Tibial artery (tissue), 4 donors: ENCODE results near the gene CD300C.
"Not testable (repeated sequence)": the region's sequence is repeated elsewhere in the genome, so short reads cannot be mapped to it uniquely, and the experiment has no call there.

Experiments used
- DNase-seq, 2 donors: peaks; one replicate each; pipeline ENCODE4 v3.0.0-alpha.2; 2019
- H3K27ac ChIP-seq, 2 donors: fragments of 200-600 bp; sonication (generic) in 1 of 2; 1 replicate in 1 of 2; 2 replicates in 1 of 2; pipeline ENCODE4 v1.5.1; 2018 to 2019; ENCODE audit warnings: mild to moderate bottlenecking in 1 of 2
- H3K27me3 ChIP-seq, 2 donors: fragments of 200-600 bp; sonication (generic) in 1 of 2; one replicate each; pipeline versions ENCODE4 v1.5.1 to v1.6.0; 2016 to 2019
- H3K36me3 ChIP-seq, 3 donors: fragments of 200-600 bp; sonication (generic) in 2 of 3; one replicate each; pipeline ENCODE4 v1.5.1; 2016 to 2019; ENCODE audit warnings: mild to moderate bottlenecking in 2 of 3
- H3K4me1 ChIP-seq, 4 donors: fragments of 200-600 bp; sonication (generic) in 2 of 4; 1 replicate in 3 of 4; 2 replicates in 1 of 4; pipeline ENCODE4 v1.5.1; 2016 to 2019
- H3K4me3 ChIP-seq, 2 donors: fragments of 200-600 bp; sonication (generic) in 1 of 2; 1 replicate in 1 of 2; 2 replicates in 1 of 2; pipeline ENCODE4 v1.5.1; 2018 to 2019; ENCODE audit warnings: mild to moderate bottlenecking in 2 of 2
- H3K9me3 ChIP-seq, 3 donors: fragments of 200-600 bp; sonication (generic) in 1 of 3; one replicate each; pipeline ENCODE4 v1.5.1; 2016 to 2019
- intact Hi-C: fragments of 100-400 bp; cut with DNase I; formaldehyde crosslinking; loops from one replicate; pipeline ENCODE4 v1.15.0; 2023; ENCODE audit warnings: low total_unique reads
- TF ChIP-seq, protein P1 (sequence below), 2 experiments: fragments of 200-600 bp in 1 of 2; fragments of 450-650 bp in 1 of 2; IDR thresholded peaks; one replicate each; pipeline ENCODE4 v1.5.1; 2017 to 2019; ENCODE audit warnings: antibody characterized with exemption in 2 of 2, mild to moderate bottlenecking in 1 of 2, moderate library complexity in 1 of 2

Gene CD300C

DNA sequence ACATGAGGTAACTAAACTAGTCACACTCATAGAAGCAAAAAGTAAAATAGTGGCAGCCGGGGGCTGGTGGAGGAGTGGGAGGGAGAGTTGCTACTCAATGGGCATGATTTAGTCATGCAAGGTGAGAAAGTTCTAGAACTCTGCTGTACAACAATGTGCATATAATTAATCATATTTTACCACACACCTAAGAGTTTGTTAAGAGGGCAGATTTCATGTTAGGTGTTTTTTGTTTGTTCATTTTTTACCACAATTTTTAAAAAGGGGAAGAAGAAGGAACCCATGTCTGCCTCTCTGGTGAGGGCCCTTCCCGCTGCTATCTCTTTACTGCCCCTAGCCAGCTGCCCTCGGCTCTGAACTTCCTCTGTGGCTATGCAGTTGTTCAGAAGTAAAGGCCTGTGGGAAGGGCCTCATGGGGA lies 25.9 kb downstream of the CD300C start:
- peaks cover 0 to 15% (median 10%) of the 10 kb centered on the region in 3 donors for H3K9me3 ChIP-seq
- TF ChIP-seq, protein P1, sequence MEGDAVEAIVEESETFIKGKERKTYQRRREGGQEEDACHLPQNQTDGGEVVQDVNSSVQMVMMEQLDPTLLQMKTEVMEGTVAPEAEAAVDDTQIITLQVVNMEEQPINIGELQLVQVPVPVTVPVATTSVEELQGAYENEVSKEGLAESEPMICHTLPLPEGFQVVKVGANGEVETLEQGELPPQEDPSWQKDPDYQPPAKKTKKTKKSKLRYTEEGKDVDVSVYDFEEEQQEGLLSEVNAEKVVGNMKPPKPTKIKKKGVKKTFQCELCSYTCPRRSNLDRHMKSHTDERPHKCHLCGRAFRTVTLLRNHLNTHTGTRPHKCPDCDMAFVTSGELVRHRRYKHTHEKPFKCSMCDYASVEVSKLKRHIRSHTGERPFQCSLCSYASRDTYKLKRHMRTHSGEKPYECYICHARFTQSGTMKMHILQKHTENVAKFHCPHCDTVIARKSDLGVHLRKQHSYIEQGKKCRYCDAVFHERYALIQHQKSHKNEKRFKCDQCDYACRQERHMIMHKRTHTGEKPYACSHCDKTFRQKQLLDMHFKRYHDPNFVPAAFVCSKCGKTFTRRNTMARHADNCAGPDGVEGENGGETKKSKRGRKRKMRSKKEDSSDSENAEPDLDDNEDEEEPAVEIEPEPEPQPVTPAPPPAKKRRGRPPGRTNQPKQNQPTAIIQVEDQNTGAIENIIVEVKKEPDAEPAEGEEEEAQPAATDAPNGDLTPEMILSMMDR (IDR thresholded peaks at IDR 0.05), result no peak
- no peaks in the 10 kb centered on the region for H3K36me3 ChIP-seq
- peaks cover 0 to 3% of the 10 kb centered on the region in 2 donors for H3K27me3 ChIP-seq
- no peaks in the 10 kb centered on the region for H3K4me1 ChIP-seq
- no peak overlapping the region for H3K4me3 ChIP-seq
- no peak overlapping the region for H3K27ac ChIP-seq
- DNase-seq, result peak; percentile 46 to 68
- intact Hi-C loops, result no loop called here

DNA sequence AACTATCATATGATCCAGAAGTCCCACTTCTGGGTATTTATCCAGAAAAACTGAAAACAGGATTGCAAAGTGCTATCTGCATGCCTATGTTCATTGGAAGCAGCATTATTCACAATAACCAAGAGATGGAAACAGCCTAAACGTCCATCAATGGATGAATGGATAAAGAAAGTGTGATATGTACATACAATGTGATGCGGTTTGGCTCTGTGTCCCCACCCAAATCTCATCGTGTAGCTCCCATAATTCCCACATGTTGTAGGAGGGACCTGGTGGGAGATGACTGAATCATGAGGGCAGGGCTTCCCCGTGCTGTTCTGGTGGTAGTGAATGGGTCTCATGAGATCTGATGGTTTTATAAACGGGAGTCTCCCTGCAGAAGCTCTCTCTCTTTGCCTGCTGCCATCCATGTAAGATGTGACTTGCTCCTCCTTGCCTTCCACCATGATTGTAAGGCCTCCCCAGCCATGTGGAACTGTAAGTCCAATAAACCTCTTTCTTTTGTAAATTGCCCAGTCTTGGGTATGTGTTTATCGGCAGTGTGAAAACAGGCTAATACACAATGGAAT lies 27.4 kb downstream of the CD300C start:
- H3K9me3 ChIP-seq, result peaks cover 0 to 14% (median 10%) of the 10 kb centered on the region in 3 donors
- H3K4me1 ChIP-seq, intact Hi-C loops, H3K4me3 ChIP-seq, H3K27me3 ChIP-seq, H3K36me3 ChIP-seq, H3K27ac ChIP-seq: not testable (repeated sequence)
- DNase-seq, result peak in 1 of 2 donors; percentile 39

DNA sequence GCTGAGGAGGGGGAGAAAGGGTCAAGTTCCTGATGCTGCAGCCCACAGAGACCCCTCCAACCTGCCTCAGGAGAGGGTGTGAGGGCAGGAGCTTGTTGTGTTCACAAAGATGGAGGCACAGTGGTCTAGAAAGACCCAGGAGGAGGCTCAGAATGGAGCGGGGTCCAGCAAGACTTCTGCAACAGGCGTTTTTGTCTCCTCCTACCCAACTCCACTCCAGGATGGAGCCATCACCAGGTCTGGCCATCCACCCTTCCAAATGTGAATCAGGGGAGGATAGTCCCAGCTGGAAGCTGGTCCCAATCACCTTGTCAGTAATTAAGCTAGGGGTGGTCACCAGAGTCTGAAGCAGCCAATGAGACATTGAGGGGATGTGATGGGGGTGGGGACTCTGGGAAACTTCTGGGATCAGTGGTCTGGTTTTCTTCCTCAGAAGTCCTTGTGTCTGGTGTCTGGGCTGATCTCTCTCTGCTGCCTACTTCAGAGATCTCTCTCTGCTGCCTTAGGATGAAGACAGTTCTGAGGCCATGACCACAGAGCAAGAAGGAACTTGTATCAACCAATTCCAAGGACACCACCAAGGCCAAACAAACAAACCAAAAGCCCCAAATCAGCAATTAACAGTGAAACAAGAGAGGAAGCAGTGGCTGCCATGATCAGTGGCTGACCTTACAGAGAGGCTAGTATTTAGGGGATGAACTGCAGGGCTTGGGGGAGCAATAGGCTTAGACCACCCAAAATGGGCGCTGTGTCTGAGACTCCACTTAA lies 29.2 kb downstream of the CD300C start:
- TF ChIP-seq, protein P1 (IDR thresholded peaks at IDR 0.05), result no peak
- Histone ChIP-seq H3K4me3 (no peak overlapping the region), H3K9me3 (no peaks in the 10 kb centered on the region), H3K27ac (no peak overlapping the region), H3K36me3 (no peaks in the 10 kb centered on the region), H3K4me1 (no peaks in the 10 kb centered on the region), H3K27me3 (peaks cover 0 to 12% of the 10 kb centered on the region in 2 donors)
- intact Hi-C loops, result no loop called here
- DNase-seq, result peak in 1 of 2 donors; percentile 44

DNA sequence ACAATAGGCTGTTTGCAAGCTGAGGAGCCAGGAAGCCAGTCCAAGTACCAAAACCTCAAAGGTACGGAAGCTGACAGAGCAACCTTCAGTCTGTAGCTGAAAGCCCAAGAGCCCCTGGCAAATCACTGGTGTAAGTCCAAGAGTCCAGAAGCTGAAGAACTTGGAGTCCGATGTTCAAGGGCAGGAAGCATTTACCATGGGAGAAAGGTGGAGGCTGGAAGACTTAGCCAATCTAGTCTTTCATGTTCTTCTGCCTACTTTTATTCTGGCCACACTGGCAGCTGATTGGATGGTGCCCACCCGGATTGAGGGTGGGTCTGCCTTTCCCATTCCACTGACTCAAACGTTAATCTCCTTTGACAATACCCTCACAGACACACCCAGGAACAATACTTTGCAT lies 30.0 kb downstream of the CD300C start:
- Histone ChIP-seq H3K9me3 (no peaks in the 10 kb centered on the region), H3K4me3 (no peak overlapping the region), H3K27ac (no peak overlapping the region), H3K4me1 (no peaks in the 10 kb centered on the region), H3K36me3 (no peaks in the 10 kb centered on the region), H3K27me3 (peaks cover 0 to 12% of the 10 kb centered on the region in 2 donors)
- intact Hi-C loops, result no loop called here
- TF ChIP-seq, protein P1 (IDR thresholded peaks at IDR 0.05), result no peak
- no peak for DNase-seq

DNA sequence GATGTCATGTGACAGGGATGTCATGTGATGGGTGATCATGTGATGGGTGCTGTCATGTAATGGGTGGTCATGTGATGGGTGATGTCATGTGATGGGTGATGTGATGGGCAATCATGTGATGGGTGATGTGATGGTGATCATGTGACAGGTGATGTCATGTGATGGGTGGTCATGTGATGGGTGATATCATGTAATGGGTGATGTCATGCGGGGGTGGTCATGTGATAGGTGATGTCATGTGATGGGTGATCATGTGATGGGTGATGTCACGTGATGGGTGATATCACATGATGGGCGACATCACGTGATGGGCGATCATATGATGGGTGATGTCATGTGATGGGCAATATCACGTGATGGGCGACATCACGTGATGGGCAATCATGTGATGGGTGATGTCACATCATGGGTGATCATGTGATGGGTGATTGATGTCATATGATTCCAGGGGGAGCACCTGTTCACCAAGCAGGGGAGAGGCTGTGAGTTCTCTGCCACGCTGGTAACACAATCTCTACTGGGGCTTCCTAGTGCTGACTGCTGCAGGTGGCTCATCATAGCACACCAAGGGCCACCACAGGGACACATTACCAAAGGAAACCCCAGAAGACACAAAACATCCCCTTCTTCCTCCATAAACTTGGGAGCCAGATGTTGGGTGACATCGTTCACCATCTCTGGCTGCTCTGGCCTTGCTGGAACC lies 31.1 kb downstream of the CD300C start:
- peak in 1 of 2 donors; percentile 28 for DNase-seq

More for the DNA sequence above, 31.1 kb downstream of the CD300C start:
- Histone ChIP-seq H3K4me3 (no peak overlapping the region), H3K27me3 (peaks cover 0 to 12% of the 10 kb centered on the region in 2 donors), H3K36me3 (no peaks in the 10 kb centered on the region), H3K4me1 (no peaks in the 10 kb centered on the region), H3K27ac (no peak overlapping the region), H3K9me3 (no peaks in the 10 kb centered on the region)
- TF ChIP-seq, protein P1 (IDR thresholded peaks at IDR 0.05), result no peak
- intact Hi-C loops, result no loop called here
